ENCODE results near the gene TNIK.

Gene TNIK

GRCh38 chr3:171420667-171421066, 39.5 kb downstream of the TNIK start:
- no peak overlapping the region for H2AFZ ChIP-seq (ENCODE audit: low read length)
- TF ChIP-seq EZH2phosphoT487 (IDR thresholded peaks at IDR 0.05; ENCODE audit: borderline replicate concordance) = no peak
- no peak for TF ChIP-seq CTCF (conservative IDR thresholded peaks at IDR 0.05; ENCODE audit: low read length)
- H3K9me2 ChIP-seq (replicated peaks; ENCODE audit: low read depth, low read length) = no peaks in the 10 kb centered on the region
- no peak overlapping the region for H3K9ac ChIP-seq (ENCODE audit: low read depth, low read length, poor library complexity, severe bottlenecking)
- no peak overlapping the region for H3K4me2 ChIP-seq (ENCODE audit: low read depth, low read length, poor library complexity, severe bottlenecking)
- H3K4me1 ChIP-seq (ENCODE audit: insufficient read depth, low read length, poor library complexity, severe bottlenecking) = no peaks in the 10 kb centered on the region
- no peaks in the 10 kb centered on the region for H4K20me1 ChIP-seq (ENCODE audit: insufficient read depth, low read length, poor library complexity, severe bottlenecking)
- no peaks in the 10 kb centered on the region for H3F3A ChIP-seq (ENCODE audit: low read depth)
- no peaks in the 10 kb centered on the region for H3K27me3 ChIP-seq (ENCODE audit: insufficient read depth, low read length, poor library complexity, severe bottlenecking)
- H3K9me3 ChIP-seq (ENCODE audit: insufficient read depth, low read depth, low read length) = no peaks in the 10 kb centered on the region; the same call in 1 of the 2 replicates
- H3K4me3 ChIP-seq (ENCODE audit: low read length, poor library complexity, severe bottlenecking) = no peak overlapping the region
- H3K79me2 ChIP-seq (ENCODE audit: insufficient read depth, low read length) = peaks cover 83% of the 10 kb centered on the region
- H3K36me3 ChIP-seq (ENCODE audit: insufficient read depth, low read length) = no peaks in the 10 kb centered on the region

GRCh38 chr3:171419457-171419856, 40.7 kb downstream of the TNIK start:
- Histone ChIP-seq H4K20me1 (ENCODE audit: insufficient read depth, low read length, poor library complexity, severe bottlenecking) (no peaks in the 10 kb centered on the region), H3K79me2 (ENCODE audit: insufficient read depth, low read length) (peaks cover 85% of the 10 kb centered on the region), H3K4me2 (ENCODE audit: low read depth, low read length, poor library complexity, severe bottlenecking) (no peak overlapping the region), H3K9me2 (replicated peaks; ENCODE audit: low read depth, low read length) (no peaks in the 10 kb centered on the region), H3K4me3 (ENCODE audit: low read length, poor library complexity, severe bottlenecking) (no peak overlapping the region), H3K9ac (ENCODE audit: low read depth, low read length, poor library complexity, severe bottlenecking) (no peak overlapping the region), H3K4me1 (ENCODE audit: insufficient read depth, low read length, poor library complexity, severe bottlenecking) (no peaks in the 10 kb centered on the region), H3F3A (ENCODE audit: low read depth) (no peaks in the 10 kb centered on the region), H3K9me3 (ENCODE audit: insufficient read depth, low read depth, low read length) (no peaks in the 10 kb centered on the region; the same call in 1 of the 2 replicates), H2AFZ (ENCODE audit: low read length) (no peak overlapping the region), H3K36me3 (ENCODE audit: insufficient read depth, low read length) (no peaks in the 10 kb centered on the region), H3K27me3 (ENCODE audit: insufficient read depth, low read length, poor library complexity, severe bottlenecking) (no peaks in the 10 kb centered on the region)
- TF ChIP-seq CTCF (conservative IDR thresholded peaks at IDR 0.05; ENCODE audit: low read length) (no peak), EZH2phosphoT487 (IDR thresholded peaks at IDR 0.05; ENCODE audit: borderline replicate concordance) (no peak)

- no peak overlapping the region for H3K9ac ChIP-seq (ENCODE audit: low read depth, low read length, poor library complexity, severe bottlenecking)
- H4K20me1 ChIP-seq (ENCODE audit: insufficient read depth, low read length, poor library complexity, severe bottlenecking) = no peaks in the 10 kb centered on the region
- TF ChIP-seq CTCF (conservative IDR thresholded peaks at IDR 0.05; ENCODE audit: low read length) (no peak), EZH2phosphoT487 (IDR thresholded peaks at IDR 0.05; ENCODE audit: borderline replicate concordance) (no peak)
- H3K4me2 ChIP-seq (ENCODE audit: low read depth, low read length, poor library complexity, severe bottlenecking) = no peak overlapping the region
- no peaks in the 10 kb centered on the region for H3K9me3 ChIP-seq (ENCODE audit: insufficient read depth, low read depth, low read length)
- no peaks in the 10 kb centered on the region for H3K9me2 ChIP-seq (replicated peaks; ENCODE audit: low read depth, low read length)
- no peak overlapping the region for H3K4me3 ChIP-seq (ENCODE audit: low read length, poor library complexity, severe bottlenecking)
- H3K79me2 ChIP-seq (ENCODE audit: insufficient read depth, low read length) = peaks cover 95% of the 10 kb centered on the region
- H3K27me3 ChIP-seq (ENCODE audit: insufficient read depth, low read length, poor library complexity, severe bottlenecking) = no peaks in the 10 kb centered on the region
- H3K4me1 ChIP-seq (ENCODE audit: insufficient read depth, low read length, poor library complexity, severe bottlenecking) = no peaks in the 10 kb centered on the region
- H3F3A ChIP-seq (ENCODE audit: low read depth) = no peaks in the 10 kb centered on the region
- H3K36me3 ChIP-seq (ENCODE audit: insufficient read depth, low read length) = no peaks in the 10 kb centered on the region
- H2AFZ ChIP-seq (ENCODE audit: low read length) = no peak overlapping the region
These were observed 42.4 kb downstream of the TNIK start for GRCh38 chr3:171417813-171418212.

All from Loucy (cell line).